Stimulated activated CD8-positive, alpha-beta memory T cell treated with anti-CD3 and anti-CD28 coated beads, Interleukin-12 subunit alpha, Interleukin-12 subunit beta, amount 100 ng/mL, for 24 hours (primary cell): ENCODE results near the gene TPSD1.
"Not testable (repeated sequence)": the region's sequence is repeated elsewhere in the genome, so short reads cannot be mapped to it uniquely, and the experiment has no call there.

ENCODE experiments used
- DNase-seq: peaks from one replicate; pipeline ENCODE4 v3.0.0-alpha.2; 2020; ENCODE audit errors: extremely low read depth

Gene TPSD1

DNA sequence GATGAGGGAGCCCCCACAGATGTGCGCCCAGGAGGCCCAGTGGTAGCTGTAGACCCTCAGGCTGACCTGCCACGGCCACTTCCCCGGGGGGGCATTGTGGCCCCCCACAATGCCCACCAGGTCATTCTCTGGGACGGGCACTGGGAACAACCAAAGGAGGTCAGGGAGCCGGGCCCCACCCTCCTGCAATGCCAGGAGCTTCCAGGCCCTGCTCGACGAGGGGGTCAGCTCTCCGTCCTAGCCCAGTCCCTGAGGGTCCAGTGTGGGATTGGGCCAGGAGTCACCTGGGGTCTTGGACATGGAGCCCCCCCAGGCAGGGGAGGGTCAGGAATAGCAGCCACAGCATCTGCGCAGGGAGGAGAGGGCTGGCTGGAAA, 7.0 kb downstream of the TPSD1 start:
- no peak for DNase-seq

- DNase-seq: no peak
Observed at GRCh38 chr16:1263591-1264344, 7.9 kb downstream of the TPSD1 start.

- DNase-seq: no peak
Observed at GRCh38 chr16:1264345-1265089, 8.6 kb downstream of the TPSD1 start.

DNA sequence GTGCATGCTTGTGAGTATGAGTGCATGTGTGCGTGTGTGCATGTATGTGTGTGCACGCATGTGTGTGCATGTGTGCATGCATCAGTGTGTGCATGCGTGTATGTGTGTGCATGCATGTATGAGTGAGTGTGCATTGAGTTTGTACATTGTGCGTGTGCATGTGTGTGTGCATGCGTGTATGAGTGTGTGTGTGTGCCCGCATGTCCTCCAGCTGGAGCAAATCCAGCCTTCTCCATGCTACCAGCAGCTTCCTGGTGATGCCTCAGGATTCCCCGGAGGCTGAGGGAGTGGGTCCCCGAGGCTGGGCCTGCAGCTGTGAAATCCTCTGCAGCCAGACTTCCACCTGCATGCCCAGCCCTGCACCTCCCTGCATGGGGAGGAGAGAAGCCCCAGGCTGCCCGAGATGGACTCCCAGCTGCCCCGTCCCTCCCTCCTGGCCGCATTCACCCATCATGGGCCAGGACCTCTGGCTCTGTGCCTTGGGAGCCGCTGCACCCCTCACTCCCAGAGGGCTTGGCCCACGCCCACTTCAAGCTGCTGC, 9.3 kb downstream of the TPSD1 start:
- no peak for DNase-seq

GRCh38 chr16:1265826-1266225, 10.0 kb downstream of the TPSD1 start:
- no peak for DNase-seq

DNA sequence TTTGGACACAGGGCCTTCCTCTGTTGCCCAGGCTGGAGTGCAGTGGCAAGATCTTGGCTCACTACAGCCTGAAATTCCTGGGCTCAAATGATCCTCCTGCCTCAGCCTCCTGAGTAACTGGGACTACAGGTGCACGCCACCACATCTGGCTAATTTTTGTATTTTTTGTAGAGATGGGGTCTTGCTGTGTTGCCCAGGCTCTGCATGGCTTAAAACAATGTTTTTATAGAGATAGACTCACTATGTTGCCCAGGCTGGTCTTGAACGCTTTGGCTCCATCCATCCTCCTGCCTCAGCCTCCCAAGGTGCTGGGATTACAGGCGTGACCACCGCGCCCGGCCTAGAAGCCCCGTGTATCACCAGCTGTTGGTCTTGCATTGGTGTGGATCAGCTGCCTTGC, 13.5 kb downstream of the TPSD1 start:
- DNase-seq: not testable (repeated sequence)

GRCh38 chr16:1271380-1271723, 15.5 kb downstream of the TPSD1 start:
- no peak for DNase-seq

GRCh38 chr16:1271724-1272413, 16.0 kb downstream of the TPSD1 start:
- not testable (repeated sequence) for DNase-seq

DNA sequence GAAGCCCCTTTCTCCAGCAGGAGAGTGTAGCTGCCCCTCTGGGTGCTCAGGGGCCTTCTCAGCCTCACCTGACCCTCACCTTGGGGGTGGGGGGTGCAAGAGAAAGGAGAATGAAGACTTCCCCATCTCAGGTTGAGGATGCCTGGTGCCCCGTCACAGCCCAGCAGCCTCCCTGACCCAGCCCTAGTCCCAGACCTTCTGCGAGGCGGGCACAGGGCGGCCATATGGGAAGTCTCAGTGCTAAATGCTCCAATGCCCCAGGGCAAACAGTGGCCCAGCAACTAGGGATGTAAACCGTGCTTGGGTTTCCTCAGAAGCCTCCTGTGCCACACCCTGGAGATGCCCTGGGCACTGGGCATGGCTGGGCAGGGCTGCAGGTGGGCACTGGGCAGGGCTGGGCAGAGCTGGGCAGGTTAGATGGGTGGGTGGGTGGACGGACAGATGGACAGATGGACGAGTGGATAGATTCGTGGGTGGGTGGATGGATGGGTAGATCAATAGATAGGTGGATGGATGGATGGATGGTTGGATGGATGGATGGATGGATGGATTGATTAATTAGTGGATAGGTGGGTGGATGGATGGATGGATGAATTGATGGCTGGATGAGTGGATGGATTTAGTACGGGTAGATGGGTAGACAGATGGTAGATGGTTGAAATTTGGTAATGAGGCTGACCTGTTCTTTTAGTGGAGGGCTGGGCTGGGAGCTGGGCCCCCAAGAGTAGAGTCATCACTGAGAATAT, 16.8 kb downstream of the TPSD1 start:
- no peak for DNase-seq

GRCh38 chr16:1273816-1274215, 17.9 kb downstream of the TPSD1 start:
- DNase-seq: no peak

- no peak for DNase-seq
Observed at GRCh38 chr16:1274767-1275166, 18.9 kb downstream of the TPSD1 start.

GRCh38 chr16:1275791-1276579, 20.1 kb downstream of the TPSD1 start:
- no peak for DNase-seq

DNA sequence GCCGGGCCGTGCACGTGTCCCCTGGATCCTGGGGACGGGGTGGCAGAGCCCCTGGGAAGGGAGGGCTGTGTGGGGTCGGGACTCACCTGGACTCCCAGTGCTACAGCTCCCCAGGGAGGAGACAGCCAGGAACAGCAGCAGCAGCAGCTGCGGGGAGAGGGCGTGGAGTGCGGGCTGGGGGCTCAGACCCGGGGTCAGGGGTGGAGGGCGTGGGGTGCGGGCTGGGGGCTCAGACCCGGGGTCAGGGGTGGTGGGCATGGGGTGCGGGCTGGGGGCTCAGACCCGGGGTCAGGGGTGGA, 20.7 kb downstream of the TPSD1 start:
- DNase-seq: no peak

- DNase-seq: no peak
Observed at GRCh38 chr16:1277151-1277598, 21.3 kb downstream of the TPSD1 start.

- DNase-seq: no peak
Observed at GRCh38 chr16:1277617-1278282, 21.9 kb downstream of the TPSD1 start.

DNA sequence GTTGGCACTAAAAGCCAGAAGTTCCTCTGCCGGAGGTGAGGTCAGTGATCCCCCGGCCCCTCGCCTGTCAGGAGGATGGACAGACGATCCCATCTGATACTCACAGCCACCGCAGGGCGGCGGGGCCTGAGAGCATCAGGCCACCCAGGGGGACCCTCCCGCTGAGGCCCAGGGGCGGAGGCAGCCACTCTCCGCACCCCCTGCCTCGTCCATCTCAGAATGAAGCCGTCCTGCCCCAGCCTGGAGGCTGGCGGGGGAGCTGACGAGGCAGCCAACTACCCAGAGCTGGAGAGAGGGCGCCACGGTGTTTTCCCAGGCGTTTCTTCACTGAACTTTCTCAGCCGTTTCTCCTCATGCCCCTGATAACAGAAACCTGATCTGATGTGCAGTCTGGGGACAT, 22.6 kb downstream of the TPSD1 start:
- no peak for DNase-seq

- no peak for DNase-seq
Observed at GRCh38 chr16:1279081-1279944, 23.4 kb downstream of the TPSD1 start.

GRCh38 chr16:1279945-1280589, 24.2 kb downstream of the TPSD1 start:
- DNase-seq: no peak

- no peak for DNase-seq
Observed at GRCh38 chr16:1280783-1281182, 24.9 kb downstream of the TPSD1 start.
